T-helper 1 cell treated with Interleukin-12 subunit alpha and Interleukin-12 subunit beta and Interleukin-4 antibody, amounts not matched to agents 30 ng/mL and 1 ng/mL, for 36 hours (primary cell): ENCODE data around the gene EFS. TPM values are rescaled to one million over a fixed set of nuclear protein-coding genes. Genes with fewer than 3 reads are reported as not detected.

Experiments
- intact Hi-C: fragments of 100-400 bp; cut with micrococcal nuclease; formaldehyde crosslinking; loops from one replicate; pipeline ENCODE4 v1.15.1; 2024
- total RNA-seq: library from RNA; stranded (reverse); gene quantifications from 2 replicates; pipeline ENCODE4 v1.2.3, GENCODE V29; 2022

Gene EFS
- total RNA-seq, 1 donor from 2014 or later, result not detected

- intact Hi-C loops, result no loop called here
These were observed 5.8 kb downstream of the EFS start for GRCh38 chr14:23359167-23359626.

- intact Hi-C loops, result no loop called here
These were observed 6.3 kb downstream of the EFS start for GRCh38 chr14:23358553-23359166.

- intact Hi-C loops, result no loop called here
These were observed 6.9 kb downstream of the EFS start for GRCh38 chr14:23358042-23358441.

GRCh38 chr14:23357261-23357660, 7.7 kb downstream of the EFS start:
- intact Hi-C loops, result no loop called here

- intact Hi-C loops, result no loop called here
These were observed 8.3 kb downstream of the EFS start for GRCh38 chr14:23356662-23357061.

GRCh38 chr14:23355871-23356435, 9.0 kb downstream of the EFS start:
- intact Hi-C loops, result no loop called here

GRCh38 chr14:23354990-23355389, 10.0 kb downstream of the EFS start:
- intact Hi-C loops, result no loop called here

- intact Hi-C loops, result loop anchor here (2.0 kb wide), 1 partner anchor 53 kb away; no protein-coding TSS in a partner anchor
These were observed 11.6 kb downstream of the EFS start for GRCh38 chr14:23353433-23353780.

- intact Hi-C loops, result loop anchor here (2.0 kb wide), 1 partner anchor 52 kb away; no protein-coding TSS in a partner anchor
These were observed 12.2 kb downstream of the EFS start, which contains the start of gene SLC22A17 for GRCh38 chr14:23352506-23353432. Gene SLC22A17 (minus strand): TSS chr14:23352887.

- intact Hi-C loops, result loop anchor here (2.0 kb wide), 1 partner anchor 51 kb away; no protein-coding TSS in a partner anchor
These were observed 13.1 kb downstream of the EFS start for GRCh38 chr14:23351681-23352505.

GRCh38 chr14:23349156-23349845, 15.7 kb downstream of the EFS start:
- intact Hi-C loops, result no loop called here

GRCh38 chr14:23348297-23348655, 16.7 kb downstream of the EFS start:
- intact Hi-C loops, result no loop called here

- intact Hi-C loops, result no loop called here
These were observed 17.3 kb downstream of the EFS start for GRCh38 chr14:23347406-23348296.

- intact Hi-C loops, result no loop called here
These were observed 18.1 kb downstream of the EFS start for GRCh38 chr14:23346693-23347405.

- intact Hi-C loops, result no loop called here
These were observed 18.8 kb downstream of the EFS start for GRCh38 chr14:23345987-23346692.

- intact Hi-C loops, result no loop called here
These were observed 20.5 kb downstream of the EFS start for GRCh38 chr14:23344481-23344880.

- intact Hi-C loops, result no loop called here
These were observed 25.3 kb downstream of the EFS start for GRCh38 chr14:23339506-23340268.

- intact Hi-C loops, result no loop called here
These were observed 29.3 kb downstream of the EFS start for GRCh38 chr14:23335623-23336022.
